ENCODE results near the gene SMIM10L2A. TPM values are rescaled to one million over a fixed set of nuclear protein-coding genes. Genes with fewer than 3 reads are reported as not detected.
A peak's percentile ranks its signal among the peaks of the same experiment; 100 is the strongest.
"Not testable (repeated sequence)": the region's sequence is repeated elsewhere in the genome, so short reads cannot be mapped to it uniquely, and the experiment has no call there.

The SMIM10L2A gene
- total RNA-seq, 2 donors from 2014 or later: 0.14 to 0.63 TPM

DNA sequence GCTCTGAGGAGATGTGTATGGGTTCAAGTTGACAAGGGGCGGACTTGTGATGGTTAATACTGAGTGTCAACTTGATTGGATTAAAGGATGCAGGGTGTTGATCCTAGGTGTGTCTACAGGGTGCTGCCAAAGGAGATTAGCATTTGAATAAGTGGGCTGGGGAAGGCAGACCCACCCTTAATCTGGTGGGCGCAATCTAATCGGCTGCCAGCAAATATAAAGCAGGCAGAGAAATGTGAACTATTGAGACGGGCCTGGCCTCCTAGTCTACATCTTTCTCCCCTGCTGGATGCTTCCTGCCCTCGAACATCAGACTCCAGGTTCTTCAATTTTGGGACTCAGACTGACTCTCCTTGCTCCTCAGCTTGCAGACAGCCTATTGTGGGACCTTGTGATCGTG is 26.7 kb upstream of the SMIM10L2A start:
- ATAC-seq (ENCODE audit: insufficient number of reproducible peaks, low FRiP score, low read depth) (no peak), DNase-seq (ENCODE audit: low spot score) (no peak)
- Histone ChIP-seq H3K36me3 (no peaks in the 10 kb centered on the region), H3K27me3 (replicated peaks; ENCODE audit: insufficient read depth) (no peaks in the 10 kb centered on the region), H3K4me3 (no peak overlapping the region), H3K27ac (no peak overlapping the region), H3K4me1 (ENCODE audit: control insufficient read depth in 1 of 2, low read depth in 2 of 2) (no peaks in the 10 kb centered on the region), H3K9me3 (no peaks in the 10 kb centered on the region)
- no peak for TF ChIP-seq CTCF (IDR thresholded peaks at IDR 0.05)

- Histone ChIP-seq H3K27me3 (replicated peaks; ENCODE audit: insufficient read depth) (no peaks in the 10 kb centered on the region), H3K9me3 (no peaks in the 10 kb centered on the region), H3K4me1 (ENCODE audit: control insufficient read depth in 1 of 2, low read depth in 2 of 2) (no peaks in the 10 kb centered on the region), H3K27ac (no peak overlapping the region), H3K4me3 (no peak overlapping the region), H3K36me3 (no peaks in the 10 kb centered on the region)
- no peak for TF ChIP-seq CTCF (IDR thresholded peaks at IDR 0.05)
- DNase-seq (ENCODE audit: low spot score) (peak; percentile 1), ATAC-seq (ENCODE audit: insufficient number of reproducible peaks, low FRiP score, low read depth) (no peak)
These were observed 25.6 kb upstream of the SMIM10L2A start for GRCh38 chrX:135396109-135396508.

- no peaks in the 10 kb centered on the region for H3K27me3 ChIP-seq (replicated peaks; ENCODE audit: insufficient read depth)
These were observed 25.2 kb upstream of the SMIM10L2A start for GRCh38 chrX:135396566-135396965.

GRCh38 chrX:135397652-135398051 is 24.1 kb upstream of the SMIM10L2A start:
- TF ChIP-seq CTCF (IDR thresholded peaks at IDR 0.05): no peak
- H3K4me3 ChIP-seq: no peak overlapping the region
- no peaks in the 10 kb centered on the region for H3K36me3 ChIP-seq
- H3K4me1 ChIP-seq (ENCODE audit: control insufficient read depth in 1 of 2, low read depth in 2 of 2): no peaks in the 10 kb centered on the region
- no peaks in the 10 kb centered on the region for H3K9me3 ChIP-seq
- no peak for ATAC-seq (ENCODE audit: insufficient number of reproducible peaks, low FRiP score, low read depth)
- H3K27ac ChIP-seq: no peak overlapping the region
- no peak for DNase-seq (ENCODE audit: low spot score)
- no peaks in the 10 kb centered on the region for H3K27me3 ChIP-seq (replicated peaks; ENCODE audit: insufficient read depth)

More at GRCh38 chrX:135396566-135396965, 25.2 kb upstream of the SMIM10L2A start:
- no peaks in the 10 kb centered on the region for H3K36me3 ChIP-seq
- DNase-seq (ENCODE audit: low spot score): no peak
- H3K27ac ChIP-seq: no peak overlapping the region
- no peaks in the 10 kb centered on the region for H3K4me1 ChIP-seq (ENCODE audit: control insufficient read depth in 1 of 2, low read depth in 2 of 2)
- no peak overlapping the region for H3K4me3 ChIP-seq
- TF ChIP-seq CTCF (IDR thresholded peaks at IDR 0.05): no peak
- ATAC-seq (ENCODE audit: insufficient number of reproducible peaks, low FRiP score, low read depth): no peak
- no peaks in the 10 kb centered on the region for H3K9me3 ChIP-seq

DNA sequence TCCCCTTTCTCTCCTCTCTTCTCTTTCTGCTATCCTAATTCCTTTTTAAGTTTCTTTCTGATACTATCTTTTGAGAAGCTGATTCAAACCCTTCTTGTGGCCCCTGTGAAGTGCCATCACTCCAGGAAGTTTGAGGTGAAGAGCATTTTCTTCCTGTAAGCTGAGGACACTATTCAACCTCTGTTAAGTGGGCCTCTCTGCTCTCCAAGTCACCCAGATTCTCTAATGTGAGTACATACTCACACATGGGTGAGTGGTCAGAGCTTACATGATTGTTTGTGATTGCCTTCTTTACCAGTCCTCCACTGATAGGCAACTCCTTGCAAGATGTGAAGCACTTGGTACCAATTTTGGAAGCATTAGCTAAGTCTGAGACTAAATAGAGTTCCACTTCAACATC is 18.4 kb upstream of the SMIM10L2A start:
- no peak overlapping the region for H3K27ac ChIP-seq
- no peaks in the 10 kb centered on the region for H3K36me3 ChIP-seq
- H3K4me1 ChIP-seq (ENCODE audit: control insufficient read depth in 1 of 2, low read depth in 2 of 2): no peaks in the 10 kb centered on the region
- TF ChIP-seq CTCF (IDR thresholded peaks at IDR 0.05): no peak
- H3K4me3 ChIP-seq: no peak overlapping the region
- no peaks in the 10 kb centered on the region for H3K27me3 ChIP-seq (replicated peaks; ENCODE audit: insufficient read depth)
- no peak for ATAC-seq (ENCODE audit: insufficient number of reproducible peaks, low FRiP score, low read depth)
- no peaks in the 10 kb centered on the region for H3K9me3 ChIP-seq
- no peak for DNase-seq (ENCODE audit: low spot score)

GRCh38 chrX:135406428-135406827 is 15.3 kb upstream of the SMIM10L2A start:
- DNase-seq (ENCODE audit: low spot score); H3K36me3 ChIP-seq; ATAC-seq (ENCODE audit: insufficient number of reproducible peaks, low FRiP score, low read depth); H3K4me1 ChIP-seq (ENCODE audit: control insufficient read depth in 1 of 2, low read depth in 2 of 2); H3K27me3 ChIP-seq (replicated peaks; ENCODE audit: insufficient read depth); H3K4me3 ChIP-seq; H3K9me3 ChIP-seq; H3K27ac ChIP-seq: not testable (repeated sequence)
